ENCODE results near the gene PCNX4. TPM values are rescaled to one million over a fixed set of nuclear protein-coding genes. Genes with fewer than 3 reads are reported as not detected.
A peak's percentile ranks its signal among the peaks of the same experiment; 100 is the strongest.

PCNX4 gene
- total RNA-seq, 1 experiment from 2014 or later, result 48.4 TPM

DNA sequence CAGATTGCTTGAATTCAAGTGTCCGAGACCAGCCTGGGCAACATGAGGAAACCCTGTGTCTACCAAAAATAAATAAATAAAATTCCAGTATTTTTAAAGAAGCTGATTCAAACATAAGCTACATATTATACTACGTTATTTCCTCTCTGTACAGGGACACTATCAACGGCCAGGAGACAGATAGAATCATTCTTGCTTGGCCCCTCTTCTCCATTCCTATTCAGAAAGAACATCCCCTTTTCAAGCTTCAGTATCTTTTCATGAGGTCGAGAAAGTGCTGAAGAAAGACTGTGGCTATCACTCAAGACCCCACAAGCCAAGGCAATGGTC is 73.8 kb downstream of the PCNX4 start:
- Histone ChIP-seq H3K9me2 (ENCODE audit: insufficient read depth) (no peaks in the 10 kb centered on the region), H3K36me3 (ENCODE audit: control insufficient read depth in 1 of 2, insufficient read depth in 2 of 2, low read length in 2 of 2) (no peaks in the 10 kb centered on the region), H3K79me2 (ENCODE audit: insufficient read depth, low read length) (peaks cover 5% of the 10 kb centered on the region), H3K9ac (ENCODE audit: low read length) (peak overlapping the region; percentile 87), H3K4me2 (ENCODE audit: low read length) (peak overlapping the region; percentile 97), H4K20me1 (ENCODE audit: insufficient read depth) (no peaks in the 10 kb centered on the region), H3K27me3 (ENCODE audit: insufficient read depth, low read length) (no peaks in the 10 kb centered on the region), H3K4me3 (replicated peaks in 1 of 2; ENCODE audit: low read depth in 1 of 2, low read length in 2 of 2) (peak overlapping the region; percentile 79 to 98), H3K27ac (ENCODE audit: low read depth, low read length) (peak overlapping the region; percentile 91), H3K4me1 (ENCODE audit: control insufficient read depth in 1 of 2, insufficient read depth in 2 of 2, low read length in 2 of 2) (peaks cover 16 to 27% of the 10 kb centered on the region in 2 experiments), H3K9me3 (ENCODE audit: control insufficient read depth in 1 of 2, insufficient read depth in 1 of 2, low read depth in 1 of 2, low read length in 2 of 2) (no peaks in the 10 kb centered on the region), H2AFZ (ENCODE audit: low read depth, low read length, poor library complexity, severe bottlenecking) (peak overlapping the region; percentile 78)
- intact Hi-C loops (cut with micrococcal nuclease), result loop anchor here (2.0 to 5.0 kb wide), 2 partner anchors 75 to 198 kb away; partner anchors contain the start of gene PCNX4
- ATAC-seq (no peak), DNase-seq (ENCODE audit: low read depth, low spot score) (no peak)
- POLR2A ChIA-PET, result interaction anchor here (1.0 kb wide), 1 partner anchor 99 kb away, joined by 4 read pairs; no protein-coding TSS in a partner anchor
- no TSS peak for BruUV-seq (replicated peaks)
- CTCF ChIA-PET, result interaction anchor here (1.2 to 2.1 kb wide), 3 partner anchors 99 to 202 kb away, joined by 3 to 4 read pairs (median 3); no protein-coding TSS in a partner anchor
- TF ChIP-seq SP1 (IDR thresholded peaks at IDR 0.05; ENCODE audit: low read depth), result no peak
- TF ChIP-seq JUND (IDR thresholded peaks at IDR 0.05), result no peak
- no peak for TF ChIP-seq YY1 (IDR thresholded peaks at IDR 0.05; ENCODE audit: extremely low read depth, insufficient replicate concordance, low read depth, low read length)
- TF ChIP-seq, protein P1, sequence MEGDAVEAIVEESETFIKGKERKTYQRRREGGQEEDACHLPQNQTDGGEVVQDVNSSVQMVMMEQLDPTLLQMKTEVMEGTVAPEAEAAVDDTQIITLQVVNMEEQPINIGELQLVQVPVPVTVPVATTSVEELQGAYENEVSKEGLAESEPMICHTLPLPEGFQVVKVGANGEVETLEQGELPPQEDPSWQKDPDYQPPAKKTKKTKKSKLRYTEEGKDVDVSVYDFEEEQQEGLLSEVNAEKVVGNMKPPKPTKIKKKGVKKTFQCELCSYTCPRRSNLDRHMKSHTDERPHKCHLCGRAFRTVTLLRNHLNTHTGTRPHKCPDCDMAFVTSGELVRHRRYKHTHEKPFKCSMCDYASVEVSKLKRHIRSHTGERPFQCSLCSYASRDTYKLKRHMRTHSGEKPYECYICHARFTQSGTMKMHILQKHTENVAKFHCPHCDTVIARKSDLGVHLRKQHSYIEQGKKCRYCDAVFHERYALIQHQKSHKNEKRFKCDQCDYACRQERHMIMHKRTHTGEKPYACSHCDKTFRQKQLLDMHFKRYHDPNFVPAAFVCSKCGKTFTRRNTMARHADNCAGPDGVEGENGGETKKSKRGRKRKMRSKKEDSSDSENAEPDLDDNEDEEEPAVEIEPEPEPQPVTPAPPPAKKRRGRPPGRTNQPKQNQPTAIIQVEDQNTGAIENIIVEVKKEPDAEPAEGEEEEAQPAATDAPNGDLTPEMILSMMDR (IDR thresholded peaks at IDR 0.05 in 2 of 3, conservative IDR thresholded peaks at IDR 0.05 in 1 of 3; ENCODE audit: borderline replicate concordance in 1 of 3, insufficient read depth in 1 of 3, low read depth in 2 of 3, low read length in 2 of 3), result no peak; a peak in 1 of 6 replicates
- TF ChIP-seq, protein P2, sequence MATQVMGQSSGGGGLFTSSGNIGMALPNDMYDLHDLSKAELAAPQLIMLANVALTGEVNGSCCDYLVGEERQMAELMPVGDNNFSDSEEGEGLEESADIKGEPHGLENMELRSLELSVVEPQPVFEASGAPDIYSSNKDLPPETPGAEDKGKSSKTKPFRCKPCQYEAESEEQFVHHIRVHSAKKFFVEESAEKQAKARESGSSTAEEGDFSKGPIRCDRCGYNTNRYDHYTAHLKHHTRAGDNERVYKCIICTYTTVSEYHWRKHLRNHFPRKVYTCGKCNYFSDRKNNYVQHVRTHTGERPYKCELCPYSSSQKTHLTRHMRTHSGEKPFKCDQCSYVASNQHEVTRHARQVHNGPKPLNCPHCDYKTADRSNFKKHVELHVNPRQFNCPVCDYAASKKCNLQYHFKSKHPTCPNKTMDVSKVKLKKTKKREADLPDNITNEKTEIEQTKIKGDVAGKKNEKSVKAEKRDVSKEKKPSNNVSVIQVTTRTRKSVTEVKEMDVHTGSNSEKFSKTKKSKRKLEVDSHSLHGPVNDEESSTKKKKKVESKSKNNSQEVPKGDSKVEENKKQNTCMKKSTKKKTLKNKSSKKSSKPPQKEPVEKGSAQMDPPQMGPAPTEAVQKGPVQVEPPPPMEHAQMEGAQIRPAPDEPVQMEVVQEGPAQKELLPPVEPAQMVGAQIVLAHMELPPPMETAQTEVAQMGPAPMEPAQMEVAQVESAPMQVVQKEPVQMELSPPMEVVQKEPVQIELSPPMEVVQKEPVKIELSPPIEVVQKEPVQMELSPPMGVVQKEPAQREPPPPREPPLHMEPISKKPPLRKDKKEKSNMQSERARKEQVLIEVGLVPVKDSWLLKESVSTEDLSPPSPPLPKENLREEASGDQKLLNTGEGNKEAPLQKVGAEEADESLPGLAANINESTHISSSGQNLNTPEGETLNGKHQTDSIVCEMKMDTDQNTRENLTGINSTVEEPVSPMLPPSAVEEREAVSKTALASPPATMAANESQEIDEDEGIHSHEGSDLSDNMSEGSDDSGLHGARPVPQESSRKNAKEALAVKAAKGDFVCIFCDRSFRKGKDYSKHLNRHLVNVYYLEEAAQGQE (IDR thresholded peaks at IDR 0.05; ENCODE audit: low read depth), result no peak
- RAD21 ChIA-PET (ENCODE audit: low non-redundant PET in 1 of 2, low total read pairs in 2 of 2, uncharacterized antibody in 2 of 2, unreplicated experiment in 2 of 2), result no interaction called here

Data from HCT116 (cell line).